CD1c-positive myeloid dendritic cell (primary cell): Measurements from ENCODE around the gene MRPL42.
"Not testable (repeated sequence)": the region's sequence is repeated elsewhere in the genome, so short reads cannot be mapped to it uniquely, and the experiment has no call there.

Experiments used
- DNase-seq: peaks from one replicate; pipeline ENCODE4 v3.0.0-alpha.2; 2016; ENCODE audit errors: extremely low spot score

Gene MRPL42

GRCh38 chr12:93447555-93448290 is 19.6 kb upstream of the MRPL42 start:
- DNase-seq, result peak; percentile 71

GRCh38 chr12:93448796-93449195 is 18.5 kb upstream of the MRPL42 start:
- DNase-seq, result no peak

GRCh38 chr12:93449277-93449676 is 18.0 kb upstream of the MRPL42 start:
- DNase-seq, result no peak

GRCh38 chr12:93451423-93452158 is 15.7 kb upstream of the MRPL42 start:
- DNase-seq, result no peak

- no peak for DNase-seq
Measured at GRCh38 chr12:93453633-93454032, 13.7 kb upstream of the MRPL42 start.

GRCh38 chr12:93456077-93456476 is 11.2 kb upstream of the MRPL42 start:
- no peak for DNase-seq

- no peak for DNase-seq
Measured at GRCh38 chr12:93459097-93459496, 8.2 kb upstream of the MRPL42 start.

GRCh38 chr12:93460003-93460402 is 7.3 kb upstream of the MRPL42 start:
- DNase-seq, result no peak

GRCh38 chr12:93460902-93461301 is 6.4 kb upstream of the MRPL42 start:
- peak; percentile 39 for DNase-seq

GRCh38 chr12:93461503-93461902 is 5.8 kb upstream of the MRPL42 start:
- peak; percentile 28 for DNase-seq

- DNase-seq, result no peak
Measured at GRCh38 chr12:93465841-93466240, 1.5 kb upstream of the MRPL42 start.

- no peak for DNase-seq
Measured at GRCh38 chr12:93466625-93467350, 526 bp upstream of the MRPL42 start.

- DNase-seq, result no peak
Measured at GRCh38 chr12:93468008-93468371, 676 bp downstream of the MRPL42 start.

- no peak for DNase-seq
Measured at GRCh38 chr12:93469386-93469785, 2.1 kb downstream of the MRPL42 start.

- no peak for DNase-seq
Measured at GRCh38 chr12:93476555-93476954, 9.2 kb downstream of the MRPL42 start.

GRCh38 chr12:93482721-93483120 is 15.4 kb downstream of the MRPL42 start:
- DNase-seq, result no peak

GRCh38 chr12:93483151-93483807 is 16.0 kb downstream of the MRPL42 start:
- no peak for DNase-seq

- DNase-seq, result no peak
Measured at GRCh38 chr12:93484315-93484981, 17.1 kb downstream of the MRPL42 start.

GRCh38 chr12:93492808-93493207 is 25.5 kb downstream of the MRPL42 start:
- not testable (repeated sequence) for DNase-seq

GRCh38 chr12:93494096-93494495 is 26.8 kb downstream of the MRPL42 start:
- DNase-seq, result no peak

GRCh38 chr12:93497456-93497855 is 30.1 kb downstream of the MRPL42 start:
- DNase-seq, result no peak

- not testable (repeated sequence) for DNase-seq
Measured at GRCh38 chr12:93498813-93499212, 31.5 kb downstream of the MRPL42 start.
